Activated naive CD4-positive, alpha-beta T cell treated with anti-CD3 and anti-CD28 coated beads, Interleukin-2, amount 50 U/mL, for 16 hours (primary cell): Measurements from ENCODE around the gene ZMIZ1.
A peak's percentile ranks its signal among the peaks of the same experiment; 100 is the strongest.

Experiments used
- DNase-seq: peaks from one replicate; pipeline ENCODE4 v3.0.0-alpha.2; 2020

ZMIZ1 gene

GRCh38 chr10:79142064-79142491, 73.3 kb downstream of the ZMIZ1 start:
- DNase-seq, result no peak

- DNase-seq, result no peak
Measured at GRCh38 chr10:79142522-79143309, 74.0 kb downstream of the ZMIZ1 start.

DNA sequence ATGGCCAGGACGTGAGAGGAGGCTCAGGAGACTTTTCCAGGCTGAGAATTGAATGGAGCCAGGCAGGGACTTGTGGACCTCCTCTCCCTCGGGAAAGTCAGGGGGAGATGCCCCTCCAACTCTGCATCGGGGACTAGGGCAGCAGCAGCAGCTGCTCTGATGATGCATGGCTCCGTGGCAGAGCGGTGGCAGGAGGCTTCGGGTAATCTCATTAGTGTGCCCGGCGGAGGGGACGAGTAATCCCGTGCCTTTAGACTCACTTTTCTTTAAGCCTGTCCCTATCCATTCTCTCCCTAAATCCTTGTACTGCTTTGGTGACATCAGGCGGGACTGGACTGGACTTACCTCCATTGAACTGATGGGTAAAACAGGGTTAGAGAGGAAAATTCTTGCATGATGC, 75.1 kb downstream of the ZMIZ1 start:
- DNase-seq, result no peak

DNA sequence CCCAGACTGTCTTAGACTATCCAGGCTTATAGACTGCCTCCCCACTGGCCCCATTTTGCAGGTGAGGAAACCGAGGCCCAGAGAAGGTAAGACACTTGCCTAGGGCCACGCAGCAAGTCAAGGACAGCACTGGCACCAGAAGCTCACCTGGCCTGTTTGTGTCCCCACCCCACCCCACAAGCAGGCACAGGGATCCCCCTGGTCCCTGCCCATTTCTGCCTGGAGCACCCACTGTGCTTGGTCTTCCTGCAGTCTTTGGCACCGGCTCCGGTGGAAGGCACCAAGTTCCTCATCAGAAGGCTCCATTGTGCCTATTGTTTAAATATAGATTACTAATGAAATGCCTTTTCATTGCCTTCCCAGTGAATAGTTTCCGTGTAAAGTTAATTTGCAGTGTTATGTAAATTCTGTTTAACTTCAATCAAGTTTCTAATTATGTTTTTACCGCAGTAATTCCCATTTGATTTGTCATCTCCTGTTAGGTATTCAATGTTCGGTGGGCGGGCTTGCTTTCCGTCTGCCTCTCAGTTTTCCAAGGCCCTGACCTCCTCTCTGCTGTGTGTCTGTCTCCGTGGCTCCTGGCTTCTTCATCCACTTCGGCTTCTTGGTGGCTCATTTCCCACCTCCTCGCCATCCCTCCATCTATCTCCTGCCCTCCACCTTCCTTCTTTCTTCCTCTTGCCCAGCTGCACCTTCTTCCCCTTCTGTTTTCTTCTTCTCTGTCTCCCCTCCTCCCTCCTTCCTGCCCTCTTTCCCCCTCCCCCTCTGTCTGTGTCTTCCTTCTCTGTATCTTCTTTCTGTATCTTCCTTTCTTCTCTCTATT, 75.8 kb downstream of the ZMIZ1 start:
- DNase-seq, result no peak

GRCh38 chr10:79145174-79145483, 76.4 kb downstream of the ZMIZ1 start:
- DNase-seq, result no peak

- no peak for DNase-seq
Measured at GRCh38 chr10:79145517-79146470, 77.0 kb downstream of the ZMIZ1 start.

- no peak for DNase-seq
Measured at GRCh38 chr10:79146611-79147130, 77.9 kb downstream of the ZMIZ1 start.

GRCh38 chr10:79147306-79147705, 78.5 kb downstream of the ZMIZ1 start:
- DNase-seq, result no peak

GRCh38 chr10:79147796-79148451, 79.2 kb downstream of the ZMIZ1 start:
- DNase-seq, result no peak

DNA sequence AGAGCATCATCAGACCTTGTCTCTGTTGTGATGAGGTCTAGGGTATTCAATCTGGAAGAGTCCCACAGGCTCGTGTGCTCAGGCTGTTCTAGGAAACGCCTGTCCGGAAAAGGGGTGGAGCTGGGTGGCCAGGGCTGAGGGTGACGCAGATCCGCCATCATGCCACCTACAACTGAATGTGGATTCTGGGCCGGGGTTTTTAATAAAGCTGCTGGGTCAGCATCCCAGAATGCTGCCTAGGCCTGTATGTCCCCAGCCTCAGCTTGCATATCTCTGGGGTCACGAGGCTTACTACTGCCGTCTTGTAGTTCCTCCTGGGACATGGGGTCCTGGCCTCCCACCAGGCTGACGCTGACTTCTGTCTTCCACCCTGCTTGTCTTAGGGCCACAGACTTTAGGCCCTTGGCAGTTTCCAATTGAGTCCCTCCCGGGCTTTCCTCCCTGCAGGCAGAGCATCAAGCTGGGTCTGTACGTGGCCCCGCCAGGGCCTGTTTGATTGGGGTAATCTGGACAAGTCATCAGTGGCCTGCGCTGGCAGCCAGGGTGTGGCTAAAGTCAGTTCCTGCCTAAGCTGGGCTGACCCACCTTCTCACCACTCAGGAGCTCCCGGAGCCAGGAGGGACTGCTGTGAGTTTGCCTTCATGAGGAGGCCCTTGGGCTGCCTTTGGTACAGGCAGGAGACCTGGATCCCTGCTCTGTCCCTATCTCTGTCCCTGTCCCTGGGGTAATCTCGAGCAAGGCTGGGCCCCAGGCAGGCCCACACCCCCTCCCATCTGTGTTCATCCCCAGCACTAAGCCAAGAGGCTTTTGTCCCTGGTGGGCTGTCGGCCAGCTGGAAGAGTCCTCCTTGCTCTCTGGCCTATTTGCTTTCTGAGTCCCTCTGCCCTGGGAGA, 79.9 kb downstream of the ZMIZ1 start:
- no peak for DNase-seq

GRCh38 chr10:79149345-79149661, 80.5 kb downstream of the ZMIZ1 start:
- DNase-seq, result no peak

DNA sequence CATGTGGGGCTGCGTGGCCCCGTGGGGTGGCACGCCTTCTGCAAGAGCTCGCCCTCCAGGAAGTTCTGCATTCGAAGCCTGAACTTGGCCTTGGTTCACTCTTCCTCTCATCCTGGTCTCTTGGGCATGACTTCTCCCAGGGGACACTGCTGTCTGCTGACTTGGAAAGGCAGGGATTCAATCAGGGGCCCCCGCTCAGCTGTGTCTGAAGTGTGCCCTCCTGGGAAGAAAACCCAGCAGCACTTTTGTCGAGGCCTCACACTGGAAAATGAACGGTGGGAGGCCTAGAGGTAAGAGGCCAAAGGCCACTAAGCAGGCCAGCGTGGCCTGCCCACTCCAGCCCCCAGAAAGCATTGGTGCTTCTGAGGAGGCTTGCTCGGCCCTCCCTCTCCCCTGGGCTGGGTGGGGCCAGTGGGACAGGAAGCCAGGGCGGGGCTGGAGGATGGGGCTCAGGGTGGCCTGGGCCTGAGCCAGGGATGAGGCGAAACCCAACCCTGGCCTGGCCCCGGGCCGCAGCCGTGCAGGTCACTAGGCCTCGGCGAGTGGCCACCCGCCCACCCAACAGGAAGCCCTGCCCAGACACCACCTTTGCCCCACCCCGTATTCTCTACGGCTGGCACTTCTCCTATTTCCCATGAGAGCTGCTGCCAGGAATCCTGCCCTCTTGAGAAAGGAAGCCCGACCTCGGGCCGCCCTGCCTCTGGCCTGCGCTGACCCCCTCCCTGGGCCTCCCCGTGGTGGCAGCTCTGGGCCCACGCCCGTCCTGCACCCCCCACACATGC, 81.1 kb downstream of the ZMIZ1 start:
- peak; percentile 35 for DNase-seq

DNA sequence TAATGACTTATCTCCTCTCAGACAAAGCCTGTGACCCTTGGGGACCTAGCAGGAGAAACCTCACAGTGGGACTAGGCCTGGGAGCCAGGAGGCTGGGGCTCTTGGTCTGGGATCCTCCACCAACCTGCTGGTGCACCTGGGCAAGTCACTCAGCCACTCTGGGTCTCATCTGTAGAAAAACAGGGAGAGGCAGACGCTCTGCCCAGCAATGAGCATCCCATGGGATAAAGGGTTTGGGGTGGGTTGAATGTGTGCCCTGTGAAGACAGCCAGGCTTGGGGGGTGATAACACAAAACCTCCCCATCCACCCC, 81.6 kb downstream of the ZMIZ1 start:
- DNase-seq, result no peak

DNA sequence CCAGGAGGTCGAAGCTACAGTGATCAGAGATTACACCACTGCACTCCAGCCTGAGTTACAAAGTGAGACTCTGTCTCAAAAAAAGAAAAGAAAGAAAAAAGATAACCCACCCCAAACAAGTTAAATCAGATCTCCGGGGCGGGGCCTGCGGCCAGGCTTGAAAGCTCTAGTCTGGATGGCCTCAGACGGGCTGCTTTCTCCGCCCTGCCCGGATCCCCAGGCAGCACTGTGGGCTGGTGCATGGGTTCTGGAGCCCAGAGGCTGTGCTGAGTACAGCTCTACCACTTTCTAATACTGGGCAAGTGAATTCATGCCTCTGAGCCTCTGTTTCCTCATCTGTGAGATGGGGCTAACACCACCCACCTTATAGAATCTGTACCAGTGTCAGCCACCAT, 83.7 kb downstream of the ZMIZ1 start:
- DNase-seq, result no peak

GRCh38 chr10:79153745-79154144, 85.0 kb downstream of the ZMIZ1 start:
- no peak for DNase-seq

DNA sequence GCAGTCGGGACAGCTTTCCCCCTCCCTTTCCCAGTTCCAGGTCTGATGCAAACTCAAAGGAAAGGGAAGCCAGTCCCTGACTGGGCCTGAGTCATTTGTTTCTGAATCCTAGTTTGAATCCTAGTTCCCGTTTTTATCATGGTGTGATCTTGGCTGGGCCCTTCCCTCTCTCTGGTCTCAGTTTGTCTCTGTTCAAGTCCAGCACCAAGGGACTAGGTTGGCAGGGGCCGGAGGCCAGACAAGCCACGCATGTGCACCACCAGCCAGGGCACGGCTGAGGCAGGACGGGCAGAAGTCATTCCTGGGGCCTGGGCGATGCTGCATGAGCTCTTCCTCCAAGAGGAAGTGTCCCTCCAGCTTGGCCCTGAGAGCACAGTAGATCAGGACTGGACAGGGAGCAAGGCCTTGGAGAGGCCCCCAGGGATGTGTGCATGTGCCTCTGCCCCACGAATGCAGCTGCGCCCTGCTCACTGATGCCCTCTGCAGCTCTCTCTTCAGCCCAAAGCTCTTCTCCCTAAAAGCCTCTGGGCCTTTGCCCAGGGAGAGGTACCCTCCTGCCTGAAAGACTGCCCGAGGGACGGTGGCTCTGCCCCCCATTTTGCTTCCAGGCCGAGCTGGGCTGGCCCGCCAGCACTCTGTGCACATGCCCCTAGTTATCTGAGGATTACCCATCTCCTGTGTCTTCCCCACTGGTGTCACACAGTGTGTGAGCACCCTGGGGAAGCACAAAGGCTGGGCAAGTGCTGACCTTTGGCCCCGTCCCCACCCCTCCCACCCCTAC, 86.7 kb downstream of the ZMIZ1 start:
- DNase-seq, result no peak

GRCh38 chr10:79156334-79157274, 87.8 kb downstream of the ZMIZ1 start:
- DNase-seq, result no peak

DNA sequence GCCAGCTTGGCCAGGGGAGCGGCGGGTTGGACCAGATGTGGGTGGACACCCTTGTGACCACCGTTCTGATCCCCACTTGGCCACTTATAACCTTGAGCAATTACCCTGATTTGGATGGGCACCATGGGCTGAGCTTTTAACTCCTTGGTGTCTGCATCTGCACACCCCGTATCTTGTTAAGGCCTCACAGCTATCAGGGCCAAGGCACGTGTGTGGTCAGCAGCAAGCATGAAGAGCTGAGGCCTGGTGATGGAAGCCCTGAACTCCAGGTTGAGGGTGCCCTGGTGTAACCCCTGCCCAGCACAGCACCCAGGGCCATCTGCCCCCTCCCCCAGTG, 89.2 kb downstream of the ZMIZ1 start:
- DNase-seq, result no peak
